ENCODE data around the gene CLEC18C.
"Not testable (repeated sequence)": the region's sequence is repeated elsewhere in the genome, so short reads cannot be mapped to it uniquely, and the experiment has no call there.

Gene CLEC18C

GRCh38 chr16:70159355-70160348 is 13.9 kb upstream of the CLEC18C start:
- no peak for DNase-seq (ENCODE audit: low read depth in 2 of 2)

- DNase-seq (ENCODE audit: low read depth in 2 of 2): no peak
These were observed 13.2 kb upstream of the CLEC18C start for GRCh38 chr16:70160388-70160787.

- DNase-seq (ENCODE audit: low read depth in 2 of 2): no peak
These were observed 12.8 kb upstream of the CLEC18C start for GRCh38 chr16:70160821-70161220.

GRCh38 chr16:70161350-70161749 is 12.2 kb upstream of the CLEC18C start:
- no peak for DNase-seq (ENCODE audit: low read depth in 2 of 2)

- no peak for DNase-seq (ENCODE audit: low read depth in 2 of 2)
These were observed 11.5 kb upstream of the CLEC18C start for GRCh38 chr16:70162041-70162451.

GRCh38 chr16:70163596-70163995 is 10.0 kb upstream of the CLEC18C start:
- DNase-seq (ENCODE audit: low read depth in 2 of 2): no peak

- DNase-seq (ENCODE audit: low read depth in 2 of 2): not testable (repeated sequence)
These were observed 6.9 kb upstream of the CLEC18C start for GRCh38 chr16:70166688-70167087.

GRCh38 chr16:70173916-70174315 is 329 bp downstream of the CLEC18C start:
- not testable (repeated sequence) for DNase-seq (ENCODE audit: low read depth in 2 of 2)

GRCh38 chr16:70174387-70174932 is 873 bp downstream of the CLEC18C start:
- not testable (repeated sequence) for DNase-seq (ENCODE audit: low read depth in 2 of 2)

- DNase-seq (ENCODE audit: low read depth in 2 of 2): not testable (repeated sequence)
These were observed 14.4 kb downstream of the CLEC18C start for GRCh38 chr16:70187858-70188607.

GRCh38 chr16:70188608-70188915 is 15.0 kb downstream of the CLEC18C start:
- not testable (repeated sequence) for DNase-seq (ENCODE audit: low read depth in 2 of 2)

- not testable (repeated sequence) for DNase-seq (ENCODE audit: low read depth in 2 of 2)
These were observed 17.0 kb downstream of the CLEC18C start for GRCh38 chr16:70190574-70190973.

GRCh38 chr16:70196683-70197300 is 23.2 kb downstream of the CLEC18C start:
- not testable (repeated sequence) for DNase-seq (ENCODE audit: low read depth in 2 of 2)

- DNase-seq (ENCODE audit: low read depth in 2 of 2): not testable (repeated sequence)
These were observed 24.0 kb downstream of the CLEC18C start for GRCh38 chr16:70197611-70198010.

GRCh38 chr16:70198230-70198629 is 24.6 kb downstream of the CLEC18C start:
- DNase-seq (ENCODE audit: low read depth in 2 of 2): not testable (repeated sequence)

- not testable (repeated sequence) for DNase-seq (ENCODE audit: low read depth in 2 of 2)
These were observed 25.1 kb downstream of the CLEC18C start for GRCh38 chr16:70198666-70199065.

- DNase-seq (ENCODE audit: low read depth in 2 of 2): not testable (repeated sequence)
These were observed 25.6 kb downstream of the CLEC18C start for GRCh38 chr16:70199170-70199569.

- DNase-seq (ENCODE audit: low read depth in 2 of 2): not testable (repeated sequence)
These were observed 26.5 kb downstream of the CLEC18C start for GRCh38 chr16:70200063-70200462.

GRCh38 chr16:70203508-70203907 is 29.9 kb downstream of the CLEC18C start:
- not testable (repeated sequence) for DNase-seq (ENCODE audit: low read depth in 2 of 2)

- DNase-seq (ENCODE audit: low read depth in 2 of 2): not testable (repeated sequence)
These were observed 30.4 kb downstream of the CLEC18C start for GRCh38 chr16:70204010-70204409.

GRCh38 chr16:70204668-70205405 is 31.2 kb downstream of the CLEC18C start:
- DNase-seq (ENCODE audit: low read depth in 2 of 2): not testable (repeated sequence)

Data from stimulated activated CD8-positive, alpha-beta memory T cell treated with anti-CD3 and anti-CD28 coated beads, Interleukin-15, amount 100 ng/mL, for 4 hours (primary cell).